ENCODE measurements around the gene NXN.
"Not testable (repeated sequence)": the region's sequence is repeated elsewhere in the genome, so short reads cannot be mapped to it uniquely, and the experiment has no call there.

Gene NXN

GRCh38 chr17:951325-952132, 28.0 kb downstream of the NXN start:
- DNase-seq = no peak

- no peak for DNase-seq
Observed at GRCh38 chr17:949623-950303, 29.8 kb downstream of the NXN start.

- no peak for DNase-seq
Observed at GRCh38 chr17:948284-948852, 31.2 kb downstream of the NXN start.

- DNase-seq = no peak
Observed at GRCh38 chr17:946510-947236, 32.9 kb downstream of the NXN start.

- no peak for DNase-seq
Observed at GRCh38 chr17:945672-946071, 33.9 kb downstream of the NXN start.

- DNase-seq = no peak
Observed at GRCh38 chr17:944266-944826, 35.2 kb downstream of the NXN start.

- no peak for DNase-seq
Observed at GRCh38 chr17:935485-935884, 44.1 kb downstream of the NXN start.

- DNase-seq = no peak
Observed at GRCh38 chr17:933312-934073, 46.1 kb downstream of the NXN start.

GRCh38 chr17:930258-930657, 49.3 kb downstream of the NXN start:
- DNase-seq = no peak

GRCh38 chr17:929586-929985, 50.0 kb downstream of the NXN start:
- DNase-seq = no peak

GRCh38 chr17:927611-928461, 51.7 kb downstream of the NXN start:
- DNase-seq = no peak

GRCh38 chr17:925817-926216, 53.8 kb downstream of the NXN start:
- DNase-seq = no peak

- DNase-seq = no peak
Observed at GRCh38 chr17:924711-925475, 54.7 kb downstream of the NXN start.

- DNase-seq = not testable (repeated sequence)
Observed at GRCh38 chr17:924306-924705, 55.3 kb downstream of the NXN start.

GRCh38 chr17:923633-924032, 55.9 kb downstream of the NXN start:
- no peak for DNase-seq

GRCh38 chr17:921161-921560, 58.4 kb downstream of the NXN start:
- DNase-seq = no peak

- DNase-seq = no peak
Observed at GRCh38 chr17:920190-920589, 59.4 kb downstream of the NXN start.

- DNase-seq = no peak
Observed at GRCh38 chr17:917941-918740, 61.4 kb downstream of the NXN start.

GRCh38 chr17:917391-917811, 62.2 kb downstream of the NXN start:
- no peak for DNase-seq

GRCh38 chr17:916315-916714, 63.3 kb downstream of the NXN start:
- DNase-seq = no peak

All from NCI-H748 treated with DMSO at 0.1 percent for 48 hours (cell line).